GM18502 (cell line): ENCODE results near the gene WBP4.
"Not testable (repeated sequence)": the region's sequence is repeated elsewhere in the genome, so short reads cannot be mapped to it uniquely, and the experiment has no call there.

ENCODE experiments used
- ATAC-seq: cut with Tn5 transposase; IDR thresholded peaks from one replicate; pipeline ENCODE4 v1.9.1; 2021; ENCODE audit warnings: mild to moderate bottlenecking; ENCODE audit not compliant: unreplicated experiment, poor library complexity

The WBP4 gene

DNA sequence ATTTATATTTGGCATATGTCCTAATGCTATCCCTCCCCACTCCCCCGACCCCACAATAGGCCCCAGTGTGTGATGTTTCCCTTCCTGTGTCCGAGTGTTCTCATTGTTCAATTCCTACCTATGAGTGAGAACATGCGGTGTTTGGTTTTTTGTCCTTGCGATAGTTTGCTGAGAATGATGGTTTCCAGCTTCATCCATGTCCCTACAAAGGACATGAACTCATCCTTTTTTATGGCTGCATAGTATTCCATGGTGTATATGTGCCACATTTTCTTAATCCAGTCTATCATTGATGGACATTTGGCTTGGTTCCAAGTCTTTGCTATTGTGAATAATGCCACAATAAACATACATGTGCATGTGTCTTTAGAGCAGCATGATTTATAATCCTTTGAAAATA, 18.9 kb upstream of the WBP4 start:
- ATAC-seq = not testable (repeated sequence)

DNA sequence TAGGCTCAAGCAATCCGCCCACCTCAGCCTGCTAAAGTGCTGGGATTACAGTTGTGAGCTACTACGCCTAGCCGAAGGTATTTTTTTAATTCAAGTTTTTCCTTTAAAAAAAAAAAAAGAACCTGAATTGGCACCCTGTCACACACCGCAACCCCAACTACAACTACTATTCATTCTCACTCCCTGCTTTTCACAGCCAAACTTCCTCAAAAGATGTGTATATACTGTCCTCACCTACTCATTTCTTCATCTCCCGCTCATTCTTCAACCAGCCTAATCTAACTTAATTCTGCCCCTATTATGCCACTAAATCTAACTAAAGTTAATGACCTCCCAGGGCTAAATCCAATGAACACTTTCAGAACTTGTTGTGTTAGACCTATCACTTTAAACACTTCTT, 12.7 kb upstream of the WBP4 start:
- no peak for ATAC-seq

DNA sequence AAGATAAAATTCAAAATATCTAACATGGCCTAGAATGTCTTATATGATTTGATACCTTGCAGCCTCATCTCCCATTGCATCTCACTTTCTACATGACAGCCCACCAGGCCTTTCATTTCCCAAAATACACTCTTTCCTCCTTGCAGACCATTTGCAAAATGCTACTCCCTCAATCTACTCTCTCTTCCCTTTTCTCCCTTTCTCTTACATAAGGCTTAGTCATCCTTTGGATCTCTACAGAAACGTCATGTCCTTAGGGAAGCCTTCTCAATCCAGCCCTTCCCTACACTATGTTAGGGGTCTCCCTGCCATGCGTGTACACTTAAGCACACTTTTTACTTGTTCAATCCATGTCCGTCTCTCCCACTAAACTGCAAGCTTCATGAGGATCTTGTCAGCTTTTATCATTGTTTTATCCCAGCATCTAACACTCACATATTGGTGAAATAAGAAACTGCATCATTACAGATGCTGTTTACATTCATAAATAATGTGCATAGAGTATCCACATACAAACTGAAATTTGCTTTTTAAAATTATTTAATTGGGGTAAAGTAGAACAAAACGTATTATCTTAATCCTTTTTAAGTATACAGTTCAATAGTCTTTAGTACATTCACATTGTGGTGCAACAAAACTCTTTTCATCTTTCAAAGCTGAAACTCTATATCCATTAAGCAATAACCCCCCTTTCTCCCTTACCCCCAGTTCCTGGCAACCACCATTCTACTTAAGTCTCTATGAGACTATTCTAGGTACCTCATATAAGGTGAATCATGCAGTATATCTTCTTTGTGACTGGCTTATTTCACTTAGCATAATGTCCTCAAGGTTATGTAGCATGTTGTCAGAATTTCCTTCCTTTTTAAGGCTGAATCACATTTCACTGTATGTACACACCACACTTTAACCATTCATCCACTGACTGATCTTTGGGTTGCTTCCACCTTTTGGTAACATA, 11.5 kb upstream of the WBP4 start:
- no peak for ATAC-seq

DNA sequence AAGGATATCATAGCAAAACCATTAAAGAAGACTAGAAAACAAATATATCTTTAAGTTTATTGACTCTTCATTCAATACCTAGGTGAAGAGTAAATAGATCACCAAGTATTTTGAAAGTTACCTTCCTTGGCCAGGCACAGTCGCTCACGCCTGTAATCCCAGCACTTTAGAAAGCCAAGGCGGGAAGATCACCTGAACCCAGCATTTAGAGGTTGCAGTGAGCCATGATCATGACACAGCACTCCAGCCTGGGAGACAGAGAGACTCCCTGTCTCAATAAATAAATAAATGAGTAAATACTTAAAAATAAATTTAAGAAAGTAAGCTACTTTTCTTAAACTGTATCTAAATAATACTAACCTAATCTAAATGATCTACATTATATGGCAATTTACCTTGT, 8.9 kb upstream of the WBP4 start:
- no peak for ATAC-seq

DNA sequence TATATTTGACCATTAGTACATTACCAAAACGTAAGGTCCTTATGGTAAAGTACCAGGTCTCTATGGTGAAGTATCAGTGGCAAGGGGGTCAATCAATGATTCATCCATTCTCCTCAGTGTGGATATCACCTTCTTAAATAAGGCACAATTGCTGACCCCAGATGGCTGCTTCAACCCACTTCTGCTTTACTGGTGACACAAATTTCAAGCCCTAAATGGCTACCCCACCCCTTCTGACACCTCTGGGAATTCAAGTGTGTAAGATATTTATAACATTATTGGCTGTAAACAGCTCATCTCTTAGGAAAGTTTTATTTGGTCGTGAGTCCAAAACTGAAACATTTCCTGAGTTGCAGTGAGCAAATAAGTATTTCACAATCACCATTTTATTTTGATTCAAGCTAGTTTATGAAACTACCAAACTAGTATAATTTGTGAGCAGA, 7.9 kb upstream of the WBP4 start:
- ATAC-seq = peak; percentile 74

DNA sequence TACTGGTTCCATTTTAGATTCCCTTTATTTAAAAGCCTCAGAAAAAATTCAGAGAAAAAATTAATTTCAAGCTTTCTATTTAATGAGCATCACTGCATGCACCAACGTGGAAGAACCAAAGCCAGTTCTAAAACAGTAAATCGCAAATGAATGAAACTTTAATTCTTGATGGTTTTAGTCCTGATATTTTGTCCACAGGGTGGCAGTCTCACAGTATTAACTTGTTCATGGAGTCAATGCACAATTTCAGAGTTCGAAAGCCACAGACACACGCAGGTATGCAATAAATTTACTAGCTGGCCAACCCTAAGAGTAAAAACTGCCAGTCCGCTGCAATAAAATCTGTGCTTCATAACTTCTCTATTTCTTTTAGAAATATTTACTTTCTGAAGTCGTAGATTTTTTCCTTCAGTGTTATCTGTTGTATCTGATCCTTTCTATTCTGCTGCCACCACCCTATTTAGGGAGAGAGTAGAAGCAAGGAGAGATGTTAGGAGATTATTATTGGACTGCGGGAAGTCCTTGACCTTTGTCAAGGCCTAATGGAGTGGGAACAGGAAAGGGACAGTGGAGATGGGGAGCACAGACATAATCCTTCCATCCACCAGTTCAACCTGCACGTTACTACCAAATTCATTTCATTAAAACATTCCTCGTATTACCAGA, 7.0 kb upstream of the WBP4 start:
- peak; percentile 38 for ATAC-seq

DNA sequence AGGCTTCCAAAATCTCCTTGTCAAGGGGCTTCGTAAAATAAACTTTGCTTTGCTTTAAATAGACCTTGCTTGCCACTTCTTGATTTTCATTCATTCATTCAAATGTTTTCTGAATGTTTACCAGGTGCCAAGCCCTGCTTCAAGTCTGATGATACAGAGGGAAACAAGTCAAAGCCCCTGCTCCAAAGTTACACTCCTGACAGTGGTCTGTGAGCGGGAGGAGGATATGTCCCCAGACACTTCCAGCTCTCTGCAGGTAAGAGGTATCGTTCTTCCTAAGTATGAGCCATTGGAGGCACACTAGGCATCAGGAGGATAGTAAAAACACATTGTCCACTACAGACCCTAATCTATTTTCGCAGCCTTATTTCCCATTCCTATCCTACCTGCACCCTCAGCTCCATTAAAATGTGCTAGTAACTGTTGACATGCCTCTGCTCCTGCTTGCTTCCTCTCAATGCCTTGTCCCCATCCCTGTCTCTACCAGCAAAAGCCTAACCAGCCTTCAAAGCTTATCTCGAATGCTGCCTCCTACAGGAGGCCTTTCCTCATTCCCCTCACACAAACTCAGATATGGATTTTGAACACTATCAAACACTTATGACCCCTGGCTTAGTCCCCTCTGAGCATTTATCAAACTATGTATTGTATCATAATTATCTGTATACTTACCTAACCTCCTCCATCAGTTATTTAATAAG, 6.2 kb upstream of the WBP4 start:
- no peak for ATAC-seq

DNA sequence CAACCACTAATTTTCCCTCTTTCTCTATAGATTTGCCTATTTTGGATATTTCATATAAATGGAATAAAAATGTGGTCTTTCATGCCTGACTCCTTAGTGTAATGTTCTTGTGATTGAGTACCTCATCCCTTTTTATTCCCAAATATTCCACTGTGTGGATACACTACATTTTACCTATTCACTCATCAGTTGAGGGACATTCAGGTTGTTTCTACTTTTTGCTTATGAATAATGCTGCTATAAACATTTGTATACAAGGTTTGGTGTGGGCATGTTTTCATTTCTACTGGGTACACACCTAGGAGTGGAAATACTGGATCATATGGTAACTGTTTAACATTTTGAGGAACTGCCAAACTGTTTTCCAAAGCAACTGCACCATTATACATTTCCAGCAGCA, 5.1 kb upstream of the WBP4 start:
- no peak for ATAC-seq

DNA sequence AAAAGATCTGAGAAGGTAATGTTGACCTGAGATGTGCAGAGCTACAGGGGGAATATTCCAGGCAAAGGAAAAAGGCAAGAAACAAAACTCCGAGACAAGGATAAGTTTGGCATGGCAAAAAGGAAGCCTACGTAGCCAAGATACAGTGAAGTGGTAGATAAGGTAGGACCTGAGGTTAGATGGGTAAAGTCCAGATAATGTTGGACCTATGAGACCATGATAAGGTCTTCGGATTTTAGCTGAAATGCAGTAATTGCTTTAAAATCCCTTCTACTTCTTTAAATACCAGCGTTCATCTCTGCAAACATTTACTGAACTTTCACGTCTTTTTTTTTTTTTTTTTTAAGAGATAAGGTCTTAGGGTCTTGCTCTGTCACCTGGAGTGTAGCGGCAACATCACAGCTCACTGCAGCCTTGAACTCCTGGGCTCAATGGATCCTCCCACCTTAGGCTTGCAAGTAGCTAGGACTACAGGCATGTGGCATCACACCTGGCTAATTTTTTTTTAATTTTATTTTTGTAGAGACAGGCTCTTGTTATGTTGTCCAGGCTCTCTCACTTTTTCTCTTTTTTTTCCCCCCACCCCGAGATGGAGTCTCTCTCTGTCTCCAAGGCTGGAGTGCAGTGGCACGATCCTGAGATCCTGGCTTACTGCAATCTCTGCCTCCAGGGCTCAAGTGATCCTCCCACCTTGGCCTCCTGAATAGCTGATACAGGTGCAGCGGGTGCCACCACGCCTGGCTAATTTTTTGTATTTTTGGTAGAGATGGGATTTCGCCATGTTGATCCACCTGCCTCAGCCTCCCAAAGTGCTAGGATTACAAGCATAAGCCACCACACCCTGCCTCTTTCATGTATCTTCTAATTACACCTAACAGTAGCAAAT, 4.2 kb upstream of the WBP4 start:
- no peak for ATAC-seq

DNA sequence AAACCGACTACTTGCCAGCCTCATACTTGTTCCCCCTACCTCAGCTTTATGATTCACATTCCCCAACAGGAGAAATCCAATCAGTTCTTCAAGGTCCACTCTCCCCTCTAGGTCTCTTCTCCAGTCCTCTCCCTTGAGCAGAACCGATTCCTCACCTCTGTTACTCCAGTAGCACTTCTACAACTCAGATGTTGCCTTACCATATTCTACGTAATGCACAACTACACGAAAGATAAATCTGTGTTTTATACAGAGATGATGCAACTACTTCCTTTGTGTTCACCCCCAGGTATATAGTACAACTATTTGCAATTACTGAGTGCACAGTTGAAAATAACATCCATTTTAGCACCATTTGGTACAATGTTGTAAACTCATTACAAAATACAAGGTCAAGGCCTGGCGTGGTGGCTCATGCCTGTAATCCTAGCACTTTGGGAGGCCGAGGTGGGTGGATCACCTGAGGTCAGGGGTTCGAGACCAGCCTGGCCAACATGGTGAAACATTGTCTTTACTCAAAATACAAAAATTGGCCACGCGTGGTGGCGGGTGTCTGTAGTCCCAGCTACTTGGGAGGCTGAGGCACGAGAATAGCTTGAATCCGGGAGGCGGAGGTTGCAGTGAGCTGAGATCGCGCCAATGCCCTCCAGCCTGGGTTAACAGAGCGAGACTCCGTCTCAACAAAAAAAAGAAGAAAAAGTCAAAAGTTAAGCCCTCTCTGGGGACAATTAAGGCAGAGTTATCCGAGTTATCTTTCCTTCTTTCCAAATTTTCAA, 2.8 kb upstream of the WBP4 start:
- no peak for ATAC-seq

DNA sequence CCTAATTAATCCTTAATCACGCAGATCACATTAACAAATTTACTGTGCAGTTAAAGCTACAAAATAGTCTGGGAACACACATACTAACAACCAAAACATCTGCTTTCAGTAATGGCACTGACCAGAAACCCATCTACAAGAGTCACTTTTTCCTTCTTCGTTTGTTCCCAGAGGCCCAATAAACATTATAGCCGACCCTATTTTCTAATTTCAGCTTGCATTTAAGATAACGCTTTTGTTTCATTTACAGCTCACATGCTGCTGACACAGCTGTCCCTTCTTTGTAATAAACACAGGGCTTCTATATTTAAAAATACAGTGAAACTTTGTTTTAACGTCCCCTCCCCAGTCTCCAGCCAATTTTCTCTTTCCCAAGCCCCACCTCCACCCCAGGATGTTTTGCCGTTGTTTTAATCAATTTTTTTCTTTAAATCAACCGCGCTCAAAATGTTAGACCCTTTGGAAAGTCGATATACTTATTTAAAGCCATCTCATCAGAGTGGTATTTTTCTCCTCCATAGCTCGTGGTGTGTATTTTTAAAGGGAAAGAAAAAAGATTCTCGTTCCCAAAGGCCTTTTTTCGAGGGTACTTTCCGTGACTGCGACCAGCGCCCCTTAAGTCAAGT, 1.7 kb upstream of the WBP4 start:
- ATAC-seq = no peak

DNA sequence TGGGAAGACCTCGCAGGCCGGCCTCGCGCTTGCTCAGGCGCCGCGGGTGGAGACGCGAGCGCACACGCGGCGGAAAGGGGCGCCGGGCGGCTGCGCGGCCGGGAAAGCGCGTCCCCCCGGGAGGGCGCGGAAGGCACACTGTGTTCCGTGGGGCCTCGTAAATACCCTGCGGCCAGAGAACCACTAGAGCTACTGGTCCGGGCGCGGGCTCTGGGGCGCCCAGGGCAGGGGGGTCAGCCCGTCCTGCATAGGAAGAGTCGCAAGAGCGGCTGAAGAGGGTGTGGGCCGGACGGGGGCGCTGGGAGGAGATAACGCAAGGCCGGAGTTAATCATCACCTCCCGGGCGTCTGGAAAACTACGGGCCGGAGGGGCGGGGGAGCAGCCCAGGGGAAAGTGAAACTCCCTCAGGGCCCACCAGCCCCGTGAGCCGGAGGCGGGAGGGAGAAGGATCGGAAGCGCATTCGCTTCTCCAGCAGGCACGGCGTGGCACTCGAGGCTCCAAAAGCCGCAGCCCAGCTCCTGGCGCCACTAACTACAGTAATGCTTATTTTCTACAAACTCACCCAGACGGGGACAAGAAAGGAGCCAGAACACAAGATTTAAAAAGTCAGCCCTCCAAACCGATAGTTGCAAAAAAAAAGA, 1.1 kb upstream of the WBP4 start:
- ATAC-seq = peak; percentile 38

DNA sequence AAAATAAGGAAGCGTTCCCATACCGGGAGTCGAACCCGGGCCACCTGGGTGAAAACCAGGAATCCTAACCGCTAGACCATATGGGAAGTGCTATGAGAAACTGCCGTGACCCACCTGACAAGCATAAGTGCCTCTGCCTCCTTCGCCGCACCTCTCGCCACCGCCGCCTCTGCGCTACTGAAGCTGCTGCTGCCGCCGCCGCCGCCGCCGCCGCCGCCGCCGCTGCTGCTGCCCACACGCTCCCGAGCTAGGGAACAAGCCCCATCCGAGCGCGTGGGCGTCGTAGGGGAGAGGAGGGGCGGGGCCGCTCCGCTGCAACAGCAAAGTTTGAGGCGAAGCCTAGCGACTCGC, 610 bp upstream of the WBP4 start:
- peak; percentile 29 for ATAC-seq

DNA sequence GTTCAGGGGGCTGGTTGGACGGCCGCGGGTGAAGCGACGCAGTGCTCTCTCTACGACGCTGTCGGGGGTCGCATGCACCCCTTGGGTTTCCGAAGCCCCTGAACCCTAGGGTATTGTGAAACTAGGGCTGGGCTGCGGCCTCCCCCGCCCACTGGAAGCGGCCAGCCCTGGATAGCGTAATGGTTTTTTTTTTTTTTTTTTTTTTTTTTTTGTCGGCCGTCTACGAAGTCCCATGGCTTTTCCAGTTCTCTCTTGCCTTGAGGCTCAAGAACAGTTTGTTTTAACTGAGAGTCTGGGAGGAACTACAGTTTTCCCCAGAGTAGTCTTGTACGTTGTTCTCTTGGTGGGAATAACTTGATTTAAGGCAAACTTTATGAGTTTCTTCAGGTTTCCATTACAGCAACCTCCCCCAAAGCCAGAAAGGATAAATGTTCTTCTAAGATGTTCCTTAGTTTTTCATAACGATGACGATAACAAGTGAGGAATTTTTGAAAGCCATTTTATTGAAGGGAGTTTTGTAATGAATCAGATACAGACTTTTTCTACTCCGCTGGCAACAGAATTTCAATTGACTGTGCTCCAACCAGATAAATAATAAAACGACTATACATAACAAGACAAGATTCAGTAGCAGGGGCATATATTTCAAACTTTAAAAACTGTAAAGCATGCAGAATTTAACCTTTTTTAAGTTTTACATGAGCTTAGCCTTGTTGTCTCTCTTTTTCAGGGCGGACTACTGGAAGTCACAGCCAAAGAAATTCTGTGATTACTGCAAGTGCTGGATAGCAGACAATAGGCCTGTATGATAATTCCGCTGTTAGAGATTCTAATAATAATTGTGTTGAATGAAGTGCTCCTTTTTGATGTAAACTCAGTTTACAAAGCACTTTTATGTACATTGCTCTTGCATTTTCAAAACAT, 867 bp downstream of the WBP4 start:
- ATAC-seq = peak; percentile 39

DNA sequence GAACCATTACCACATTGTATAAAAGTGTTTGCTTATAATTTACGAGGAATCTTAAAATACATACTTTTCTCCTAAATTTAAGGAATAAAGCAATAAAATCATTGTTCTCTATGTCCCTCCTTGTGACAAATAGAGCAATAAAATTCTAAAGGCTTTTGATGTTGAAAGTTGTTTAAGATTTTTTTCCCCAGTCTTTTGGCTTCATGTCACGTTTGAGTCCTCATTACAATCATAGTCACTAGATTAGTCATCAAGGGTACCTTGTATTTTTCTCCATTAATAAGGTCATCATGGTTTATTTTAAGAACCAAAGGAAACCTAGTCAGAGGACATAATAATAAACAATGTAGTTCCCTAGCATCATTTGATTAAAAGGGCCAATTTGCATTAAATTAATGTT, 3.2 kb downstream of the WBP4 start:
- no peak for ATAC-seq

DNA sequence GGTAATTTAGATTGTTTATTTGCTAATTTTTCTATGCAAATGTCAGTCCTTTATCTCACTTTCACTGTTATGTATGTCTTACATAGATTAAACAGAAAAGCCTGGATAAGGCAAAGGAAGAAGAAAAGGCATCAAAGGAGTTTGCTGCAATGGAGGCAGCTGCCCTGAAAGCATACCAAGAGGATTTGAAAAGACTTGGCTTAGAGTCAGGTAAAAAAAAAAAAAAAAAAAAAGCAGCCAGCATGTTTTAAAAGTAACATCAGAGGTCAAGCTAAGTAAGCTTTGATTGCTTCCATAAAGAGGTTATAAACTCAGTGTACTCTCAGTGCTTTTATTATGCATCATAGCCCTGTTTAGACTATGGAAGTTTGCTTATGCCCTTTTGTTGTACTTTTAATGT, 3.8 kb downstream of the WBP4 start:
- ATAC-seq = no peak

DNA sequence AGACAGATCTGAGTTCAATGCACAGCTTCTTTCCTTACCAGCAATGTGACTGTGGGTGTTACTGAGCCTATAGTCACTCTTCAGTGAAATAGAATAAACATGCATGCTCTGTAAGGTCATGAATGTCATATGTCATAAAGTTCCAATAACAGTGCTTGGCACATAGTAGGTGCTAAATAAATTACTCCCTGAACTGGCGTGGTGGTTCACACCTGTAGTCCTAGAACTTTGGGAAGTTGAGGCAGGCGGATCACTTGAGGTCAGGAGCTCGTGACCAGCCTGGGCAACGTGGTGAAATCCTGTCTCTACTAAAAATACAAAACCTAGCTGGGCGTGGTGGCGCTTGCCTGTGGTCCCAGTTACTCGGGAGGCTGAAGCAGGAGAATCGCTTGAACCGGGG, 13.2 kb downstream of the WBP4 start:
- no peak for ATAC-seq

DNA sequence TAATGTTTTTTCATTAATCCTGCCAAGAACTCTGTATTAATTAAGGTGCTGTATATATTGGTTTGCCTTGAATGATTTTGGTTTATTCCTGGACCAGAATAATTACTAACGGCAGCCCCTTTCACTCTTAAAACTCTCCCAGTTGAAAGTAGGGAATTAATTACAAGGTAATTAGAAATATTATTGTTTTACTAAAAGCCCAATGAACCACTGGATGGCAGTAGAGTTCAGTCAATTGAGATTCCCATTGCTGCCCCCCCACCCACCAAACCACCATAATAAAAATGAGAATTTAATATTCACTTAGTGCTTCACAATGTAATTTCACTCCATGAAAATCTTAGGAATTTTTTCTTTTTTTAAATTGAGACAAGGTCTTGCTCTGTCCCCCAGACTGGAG, 13.7 kb downstream of the WBP4 start:
- no peak for ATAC-seq
